ENCODE results near the gene KDELR1.

Gene KDELR1

GRCh38 chr19:48370955-48371354 lies 20.4 kb downstream of the KDELR1 start:
- no peak for DNase-seq

- no peak for DNase-seq
Observed at GRCh38 chr19:48368936-48369335, 22.4 kb downstream of the KDELR1 start.

- DNase-seq = no peak
Observed at GRCh38 chr19:48367855-48368254, 23.5 kb downstream of the KDELR1 start.

GRCh38 chr19:48365602-48366001 lies 25.7 kb downstream of the KDELR1 start:
- no peak for DNase-seq

GRCh38 chr19:48364598-48365348 lies 26.6 kb downstream of the KDELR1 start:
- DNase-seq = no peak

- DNase-seq = peak; percentile 100
Observed at GRCh38 chr19:48363810-48364597, 27.3 kb downstream of the KDELR1 start, which contains the start of the genes SYNGR4 and TMEM143. Gene SYNGR4, plus strand, starts transcription at chr19:48364367. Its CDS starts 1,476 bp downstream, at chr19:48365843. Gene TMEM143, minus strand, starts transcription at chr19:48363940. Its CDS starts 20 bp downstream, at chr19:48363920.

- DNase-seq = no peak
Observed at GRCh38 chr19:48363500-48363809, 27.9 kb downstream of the KDELR1 start.

- peak; percentile 94 for DNase-seq
Observed at GRCh38 chr19:48362716-48363499, 28.4 kb downstream of the KDELR1 start.

GRCh38 chr19:48361912-48362311 lies 29.4 kb downstream of the KDELR1 start:
- DNase-seq = no peak

GRCh38 chr19:48359123-48359522 lies 32.2 kb downstream of the KDELR1 start:
- no peak for DNase-seq

GRCh38 chr19:48355365-48355954 lies 35.9 kb downstream of the KDELR1 start:
- no peak for DNase-seq

GRCh38 chr19:48354332-48354992 lies 36.9 kb downstream of the KDELR1 start:
- DNase-seq = no peak

GRCh38 chr19:48353677-48354076 lies 37.7 kb downstream of the KDELR1 start:
- no peak for DNase-seq

- DNase-seq = peak; percentile 45
Observed at GRCh38 chr19:48351341-48351752, 40.0 kb downstream of the KDELR1 start.

- no peak for DNase-seq
Observed at GRCh38 chr19:48350856-48351255, 40.5 kb downstream of the KDELR1 start.

GRCh38 chr19:48348737-48349136 lies 42.6 kb downstream of the KDELR1 start:
- DNase-seq = no peak

- no peak for DNase-seq
Observed at GRCh38 chr19:48348045-48348444, 43.3 kb downstream of the KDELR1 start.

- no peak for DNase-seq
Observed at GRCh38 chr19:48346191-48346590, 45.2 kb downstream of the KDELR1 start.

GRCh38 chr19:48344892-48345291 lies 46.5 kb downstream of the KDELR1 start:
- no peak for DNase-seq

GRCh38 chr19:48342841-48343540 lies 48.4 kb downstream of the KDELR1 start:
- no peak for DNase-seq

GRCh38 chr19:48342414-48342738 lies 49.0 kb downstream of the KDELR1 start:
- no peak for DNase-seq

All from fibroblast of skin of abdomen (primary cell).